DMS153 (cell line): ENCODE results near the gene NCAM1.

Experiments used
- DNase-seq: peaks from one replicate; lab custom pipeline; 2025; lab: John Stamatoyannopoulos, UW

NCAM1 gene

GRCh38 chr11:113199866-113200265 lies 238.6 kb downstream of the NCAM1 start:
- no peak for DNase-seq

GRCh38 chr11:113201054-113201818 lies 240.0 kb downstream of the NCAM1 start:
- DNase-seq, result no peak

GRCh38 chr11:113202431-113202830 lies 241.2 kb downstream of the NCAM1 start:
- DNase-seq, result no peak

GRCh38 chr11:113203141-113203753 lies 242.0 kb downstream of the NCAM1 start:
- DNase-seq, result no peak

- DNase-seq, result no peak
These were observed 243.1 kb downstream of the NCAM1 start for GRCh38 chr11:113204280-113204679.

- DNase-seq, result no peak
These were observed 252.3 kb downstream of the NCAM1 start for GRCh38 chr11:113213549-113213948.

GRCh38 chr11:113222241-113222640 lies 261.0 kb downstream of the NCAM1 start:
- no peak for DNase-seq

GRCh38 chr11:113234888-113235287 lies 273.7 kb downstream of the NCAM1 start:
- no peak for DNase-seq

- DNase-seq, result no peak
These were observed 276.0 kb downstream of the NCAM1 start for GRCh38 chr11:113237261-113237660.

GRCh38 chr11:113238721-113239120 lies 277.5 kb downstream of the NCAM1 start:
- no peak for DNase-seq

- DNase-seq, result no peak
These were observed 279.2 kb downstream of the NCAM1 start for GRCh38 chr11:113240389-113240788.

GRCh38 chr11:113240790-113241635 lies 279.8 kb downstream of the NCAM1 start:
- no peak for DNase-seq

- DNase-seq, result no peak
These were observed 280.4 kb downstream of the NCAM1 start for GRCh38 chr11:113241636-113242054.

- DNase-seq, result no peak
These were observed 280.8 kb downstream of the NCAM1 start for GRCh38 chr11:113242060-113242459.

GRCh38 chr11:113242767-113243397 lies 281.7 kb downstream of the NCAM1 start:
- DNase-seq, result no peak

GRCh38 chr11:113243696-113244095 lies 282.5 kb downstream of the NCAM1 start:
- no peak for DNase-seq

- DNase-seq, result no peak
These were observed 284.0 kb downstream of the NCAM1 start for GRCh38 chr11:113245216-113245615.

GRCh38 chr11:113247221-113247620 lies 286.0 kb downstream of the NCAM1 start:
- no peak for DNase-seq

GRCh38 chr11:113247966-113248365 lies 286.7 kb downstream of the NCAM1 start:
- no peak for DNase-seq

GRCh38 chr11:113248702-113249490 lies 287.7 kb downstream of the NCAM1 start:
- DNase-seq, result no peak

GRCh38 chr11:113249491-113249763 lies 288.2 kb downstream of the NCAM1 start:
- no peak for DNase-seq

GRCh38 chr11:113249786-113250185 lies 288.6 kb downstream of the NCAM1 start:
- DNase-seq, result no peak
